ENCODE results near the gene ARHGEF6. TPM values are rescaled to one million over a fixed set of nuclear protein-coding genes. Genes with fewer than 3 reads are reported as not detected.
A peak's percentile ranks its signal among the peaks of the same experiment; 100 is the strongest.

ARHGEF6 gene
- total and polyA plus RNA-seq, 8 donors: 11.9 to 21.6 (median 19.2) TPM

- intact Hi-C loops (cut with DNase I): no loop called here
- Histone ChIP-seq H3K9me3 (no peaks in the 10 kb centered on the region), H3K27me3 (no peaks in the 10 kb centered on the region), H3K4me3 (no peak overlapping the region), H3K27ac (no peak overlapping the region), H3K4me1 (peaks cover 0 to 16% of the 10 kb centered on the region in 2 donors), H3K36me3 (no peaks in the 10 kb centered on the region)
- ATAC-seq (no peak), DNase-seq (no peak)
- TF ChIP-seq CTCF (IDR thresholded peaks at IDR 0.05): no peak
Observed at GRCh38 chrX:136752346-136752745, 28.4 kb downstream of the ARHGEF6 start.

GRCh38 chrX:136750364-136750763, 30.4 kb downstream of the ARHGEF6 start:
- H3K27me3 ChIP-seq: no peaks in the 10 kb centered on the region
- H3K9me3 ChIP-seq: no peaks in the 10 kb centered on the region
- intact Hi-C loops (cut with DNase I): no loop called here
- H3K4me1 ChIP-seq: peaks cover 0 to 28% of the 10 kb centered on the region in 2 donors
- DNase-seq (no peak), ATAC-seq (no peak)
- H3K36me3 ChIP-seq: no peaks in the 10 kb centered on the region
- H3K27ac ChIP-seq: no peak overlapping the region
- no peak for TF ChIP-seq CTCF (IDR thresholded peaks at IDR 0.05)
- H3K4me3 ChIP-seq: no peak overlapping the region

GRCh38 chrX:136747003-136747986, 33.4 kb downstream of the ARHGEF6 start:
- peak; percentile 37 for ATAC-seq
- no peaks in the 10 kb centered on the region for H3K36me3 ChIP-seq
- no peaks in the 10 kb centered on the region for H3K9me3 ChIP-seq
- H3K27ac ChIP-seq: peak overlapping the region; percentile 39 to 80
- DNase-seq: no peak
- no peak for TF ChIP-seq CTCF (IDR thresholded peaks at IDR 0.05)
- no peaks in the 10 kb centered on the region for H3K27me3 ChIP-seq
- H3K4me1 ChIP-seq: peaks cover 0 to 33% of the 10 kb centered on the region in 2 donors
- intact Hi-C loops (cut with DNase I): no loop called here
- no peak overlapping the region for H3K4me3 ChIP-seq

GRCh38 chrX:136745215-136746173, 35.2 kb downstream of the ARHGEF6 start:
- Histone ChIP-seq H3K27me3 (no peaks in the 10 kb centered on the region), H3K36me3 (no peaks in the 10 kb centered on the region), H3K9me3 (no peaks in the 10 kb centered on the region), H3K4me1 (peaks cover 0 to 33% of the 10 kb centered on the region in 2 donors), H3K4me3 (no peak overlapping the region), H3K27ac (peak overlapping the region in 1 of 2 donors; percentile 80)
- intact Hi-C loops (cut with DNase I): no loop called here
- no peak for TF ChIP-seq CTCF (IDR thresholded peaks at IDR 0.05)
- no peak for ATAC-seq
- DNase-seq: no peak

Data from left lung (tissue), 10 donors.